GM12801 (cell line): ENCODE measurements around the gene TRIM74.
"Not testable (repeated sequence)": the region's sequence is repeated elsewhere in the genome, so short reads cannot be mapped to it uniquely, and the experiment has no call there.

Source experiments
- TF ChIP-seq, protein P1 (sequence below): IDR thresholded peaks from one replicate; pipeline ENCODE4 v1.5.1; 2011; ENCODE audit warnings: control low read depth; ENCODE audit not compliant: insufficient read length; ENCODE audit errors: extremely low read depth

TRIM74 gene

DNA sequence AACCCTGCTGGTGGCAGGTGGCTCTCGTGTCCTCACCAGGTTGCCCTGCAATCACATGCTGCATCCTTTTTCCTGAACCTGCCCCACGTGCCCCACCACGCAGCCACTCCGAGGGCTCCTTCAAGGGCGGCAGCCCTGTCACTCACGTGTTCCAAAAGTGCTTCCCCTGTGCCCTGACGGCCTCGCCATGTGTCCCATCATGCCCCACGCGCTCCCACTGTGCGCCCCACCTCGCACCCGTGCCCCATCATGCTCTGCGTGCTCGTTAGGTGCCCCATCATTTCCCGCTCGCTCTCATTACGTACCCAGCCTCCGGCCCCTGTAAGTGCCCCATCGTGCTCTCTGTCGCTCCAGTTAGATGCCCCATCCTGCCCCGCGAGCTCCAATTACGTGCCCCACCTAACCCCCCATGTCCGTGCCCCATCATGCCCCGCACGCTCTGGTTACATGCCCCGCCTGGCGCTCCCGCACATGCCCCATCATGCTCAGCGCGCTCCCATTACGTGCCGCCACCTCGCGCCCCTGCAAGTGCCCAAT is at the start of gene TRIM74:
Gene TRIM74, minus strand, starts transcription at position 487 of the 537 bp plus-strand sequence. CDS start 3,309 bp downstream, outside the sequence.
- TF ChIP-seq, protein P1, sequence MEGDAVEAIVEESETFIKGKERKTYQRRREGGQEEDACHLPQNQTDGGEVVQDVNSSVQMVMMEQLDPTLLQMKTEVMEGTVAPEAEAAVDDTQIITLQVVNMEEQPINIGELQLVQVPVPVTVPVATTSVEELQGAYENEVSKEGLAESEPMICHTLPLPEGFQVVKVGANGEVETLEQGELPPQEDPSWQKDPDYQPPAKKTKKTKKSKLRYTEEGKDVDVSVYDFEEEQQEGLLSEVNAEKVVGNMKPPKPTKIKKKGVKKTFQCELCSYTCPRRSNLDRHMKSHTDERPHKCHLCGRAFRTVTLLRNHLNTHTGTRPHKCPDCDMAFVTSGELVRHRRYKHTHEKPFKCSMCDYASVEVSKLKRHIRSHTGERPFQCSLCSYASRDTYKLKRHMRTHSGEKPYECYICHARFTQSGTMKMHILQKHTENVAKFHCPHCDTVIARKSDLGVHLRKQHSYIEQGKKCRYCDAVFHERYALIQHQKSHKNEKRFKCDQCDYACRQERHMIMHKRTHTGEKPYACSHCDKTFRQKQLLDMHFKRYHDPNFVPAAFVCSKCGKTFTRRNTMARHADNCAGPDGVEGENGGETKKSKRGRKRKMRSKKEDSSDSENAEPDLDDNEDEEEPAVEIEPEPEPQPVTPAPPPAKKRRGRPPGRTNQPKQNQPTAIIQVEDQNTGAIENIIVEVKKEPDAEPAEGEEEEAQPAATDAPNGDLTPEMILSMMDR, result not testable (repeated sequence)

DNA sequence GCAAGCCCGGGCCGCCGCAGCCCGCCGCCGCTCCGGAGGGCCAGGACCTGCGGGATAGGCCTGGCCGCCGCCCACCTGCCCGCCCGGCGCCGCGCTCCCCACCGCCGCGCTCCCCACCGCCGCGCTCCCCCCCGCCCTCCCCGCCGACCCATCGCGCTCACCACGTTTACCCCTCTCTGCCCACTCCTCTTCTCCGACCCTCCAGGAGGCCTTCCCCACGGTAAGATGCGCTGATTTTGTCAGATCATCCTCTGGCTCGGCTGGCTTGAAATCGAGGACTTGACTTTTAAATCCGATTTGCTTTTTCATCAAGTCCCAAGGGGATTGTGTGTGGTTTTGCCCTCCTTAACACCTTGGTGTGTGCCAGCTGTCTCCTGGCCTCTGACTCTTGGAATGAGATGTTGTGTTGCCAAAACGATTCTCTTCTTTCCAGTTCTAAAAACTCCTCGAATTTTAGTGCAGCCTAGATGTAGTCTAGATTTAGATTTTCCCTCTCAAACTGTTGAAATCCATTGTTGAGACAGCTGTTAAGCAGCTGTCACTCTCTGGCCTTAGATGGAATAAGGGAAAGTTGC is 43.6 kb downstream of the TRIM74 start:
- TF ChIP-seq, protein P1, result no peak

DNA sequence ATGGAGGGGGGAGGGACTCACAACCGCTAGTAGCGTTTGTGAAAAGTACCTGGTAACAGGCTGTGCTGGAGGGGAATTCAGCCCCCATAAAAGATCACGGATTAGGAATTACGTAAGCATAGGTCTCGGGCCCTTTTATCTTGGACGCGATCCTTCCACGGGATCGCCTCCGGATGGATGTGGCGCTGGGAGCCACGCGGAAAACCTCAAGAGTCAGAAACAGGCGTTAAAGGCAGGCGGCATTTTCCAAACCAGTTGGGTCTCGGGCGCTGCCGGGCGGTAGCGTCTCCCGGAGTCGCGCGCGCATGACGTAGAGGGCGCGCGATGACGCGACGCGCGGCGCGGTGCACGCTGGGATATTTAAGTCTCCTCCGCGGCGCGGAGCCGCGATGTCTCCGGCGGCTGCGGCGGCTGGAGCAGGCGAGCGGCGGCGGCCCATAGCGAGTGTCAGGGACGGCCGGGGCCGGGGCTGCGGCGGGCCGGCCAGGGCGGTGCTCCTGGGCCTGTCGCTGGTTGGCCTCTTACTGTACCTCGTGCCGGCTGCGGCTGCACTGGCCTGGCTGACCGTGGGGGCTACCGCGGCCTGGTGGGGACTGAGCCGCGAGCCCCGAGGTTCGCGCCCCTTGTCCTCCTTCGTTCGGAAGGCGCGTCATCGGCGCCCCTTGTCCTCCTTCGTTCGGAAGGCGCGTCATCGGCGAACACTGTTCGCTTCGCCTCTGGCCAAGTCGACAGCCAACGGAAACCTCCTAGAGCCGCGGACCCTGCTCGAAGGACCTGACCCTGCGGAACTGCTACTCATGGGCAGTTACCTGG is 44.3 kb downstream of the TRIM74 start, which contains the start of gene POM121:
Gene POM121, plus strand, starts transcription at position 363 of the 813 bp plus-strand sequence. Its CDS starts 27 bp downstream, at position 390.
- TF ChIP-seq, protein P1, result no peak

DNA sequence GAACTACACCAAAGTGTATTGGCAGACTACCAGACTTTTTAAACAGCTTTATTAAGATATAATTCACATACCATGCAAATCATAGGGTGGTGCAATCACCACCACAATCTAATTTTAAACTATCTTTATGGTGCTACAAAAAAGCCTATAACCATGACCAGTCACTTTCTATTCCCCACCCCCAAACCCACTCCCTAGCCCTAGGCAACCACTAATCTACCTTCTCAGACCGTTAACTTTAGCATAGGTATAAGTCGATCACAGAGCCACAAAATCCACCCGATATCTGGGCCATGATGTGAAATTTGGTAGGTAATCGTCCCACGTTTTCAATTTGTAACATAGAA is 44.9 kb downstream of the TRIM74 start:
- TF ChIP-seq, protein P1, result no peak

DNA sequence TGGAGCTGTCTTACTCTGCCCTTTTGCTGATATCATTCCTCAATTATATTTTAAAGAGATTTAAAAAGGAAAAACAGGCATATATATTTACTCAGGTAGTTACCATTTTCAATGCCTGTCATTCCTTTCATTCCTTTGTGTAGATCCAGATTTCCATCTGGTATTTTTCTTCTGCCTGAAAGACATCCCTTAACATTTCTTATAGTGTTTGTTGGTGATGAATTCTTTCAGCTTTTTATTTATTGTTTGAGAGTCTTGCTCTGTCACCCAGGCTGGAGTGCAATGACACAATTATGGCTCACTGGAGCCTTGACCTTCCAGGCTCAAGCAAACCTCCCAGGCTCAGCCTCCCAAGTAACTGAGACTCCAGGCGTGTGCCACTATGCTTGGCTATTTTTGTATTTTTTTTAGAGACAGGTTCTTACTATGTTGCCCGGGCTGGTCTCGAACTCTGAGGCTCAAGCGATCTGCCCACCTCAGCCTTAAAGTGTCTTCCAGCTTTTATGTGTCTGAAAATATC is 50.0 kb downstream of the TRIM74 start:
- TF ChIP-seq, protein P1, result no peak
